ENCODE measurements around the gene ADGRB3.

GRCh38 chr6:69339163-69339550 is 704.1 kb downstream of the ADGRB3 start:
- no peak for TF ChIP-seq CTCF (IDR thresholded peaks at IDR 0.05)
- TF ChIP-seq POLR2A (IDR thresholded peaks at IDR 0.05), result no peak
